HEK293 (cell line): ENCODE data around the gene PAPOLG.

Source experiments
- CTCF ChIP-seq: fragments of 450-650 bp; formaldehyde crosslinking; IDR thresholded peaks from 2 replicates; pipeline ENCODE4 v1.5.1; 2016; ENCODE audit warnings: missing biosample characterization, missing genetic modification characterization
- HOXA7 ChIP-seq: sonication (generic); formaldehyde crosslinking; IDR thresholded peaks from 2 replicates; pipeline ENCODE4 v1.8.1; 2022; ENCODE audit warnings: missing genetic modification reagents, borderline replicate concordance
- HOXD13 ChIP-seq: sonication (generic); formaldehyde crosslinking; IDR thresholded peaks from 2 replicates; pipeline ENCODE4 v1.8.0; 2022; ENCODE audit warnings: missing genetic modification reagents, borderline replicate concordance
- RBAK ChIP-seq: fragments of 450-650 bp; formaldehyde crosslinking; IDR thresholded peaks from 2 replicates; pipeline ENCODE4 v1.5.1; 2016; ENCODE audit warnings: missing biosample characterization, missing genetic modification characterization
- REST ChIP-seq: fragments of 450-650 bp; formaldehyde crosslinking; IDR thresholded peaks from 2 replicates; pipeline ENCODE4 v1.5.1; 2016; ENCODE audit warnings: missing biosample characterization, missing genetic modification characterization
- TSHZ1 ChIP-seq: fragments of 450-650 bp; formaldehyde crosslinking; IDR thresholded peaks from 2 replicates; pipeline ENCODE4 v1.5.1; 2016; ENCODE audit warnings: missing biosample characterization, missing genetic modification characterization, borderline replicate concordance
- ZBTB21 ChIP-seq: fragments of 450-650 bp; formaldehyde crosslinking; IDR thresholded peaks from 2 replicates; pipeline ENCODE4 v1.5.1; 2017; ENCODE audit warnings: missing biosample characterization, missing genetic modification characterization
- ZFP41 ChIP-seq: fragments of 450-650 bp; formaldehyde crosslinking; IDR thresholded peaks from 2 replicates; pipeline ENCODE4 v1.5.1; 2016; ENCODE audit warnings: missing biosample characterization, missing genetic modification characterization, borderline replicate concordance
- ZNF140 ChIP-seq: fragments of 450-650 bp; formaldehyde crosslinking; IDR thresholded peaks from 2 replicates; pipeline ENCODE4 v1.5.1; 2016; ENCODE audit warnings: missing biosample characterization, missing genetic modification characterization
- ZNF157 ChIP-seq: fragments of 450-650 bp; formaldehyde crosslinking; IDR thresholded peaks from 2 replicates; pipeline ENCODE4 v1.5.1; 2016; ENCODE audit warnings: missing biosample characterization, missing genetic modification characterization
- ZNF239 ChIP-seq: fragments of 450-650 bp; formaldehyde crosslinking; IDR thresholded peaks from 2 replicates; pipeline ENCODE4 v1.5.1; 2016; ENCODE audit warnings: missing biosample characterization, missing genetic modification characterization
- ZNF302 ChIP-seq: fragments of 450-650 bp; formaldehyde crosslinking; IDR thresholded peaks from 2 replicates; pipeline ENCODE4 v1.5.1; 2016; ENCODE audit warnings: missing biosample characterization, missing genetic modification characterization, low read depth
- ZNF513 ChIP-seq: fragments of 450-650 bp; IDR thresholded peaks from 2 replicates; pipeline ENCODE4 v1.5.1; 2018; ENCODE audit warnings: missing biosample characterization, missing genetic modification characterization
- ZSCAN16 ChIP-seq: fragments of 450-650 bp; formaldehyde crosslinking; IDR thresholded peaks from 2 replicates; pipeline ENCODE4 v1.5.1; 2016; ENCODE audit warnings: missing biosample characterization, missing genetic modification characterization

GRCh38 chr2:60741576-60741975 is 14.5 kb upstream of the PAPOLG start:
- TF ChIP-seq ZFP41 (tag by site-specific recombination) (no peak), HOXA7 (CRISPR knock-in tag) (no peak), CTCF (no peak), RBAK (tag by site-specific recombination) (no peak), ZNF302 (no peak), ZNF157 (tag by site-specific recombination) (no peak), TSHZ1 (no peak), ZSCAN16 (tag by site-specific recombination) (no peak), ZBTB21 (tag by site-specific recombination) (no peak), ZNF140 (tag by site-specific recombination) (no peak), REST (tag by site-specific recombination) (no peak), ZNF513 (no peak), HOXD13 (CRISPR knock-in tag) (no peak), ZNF239 (no peak)
